ENCODE results near the gene POLK.
"Not testable (repeated sequence)": the region's sequence is repeated elsewhere in the genome, so short reads cannot be mapped to it uniquely, and the experiment has no call there.

POLK gene

GRCh38 chr5:75514323-75514722 is 2.6 kb downstream of the POLK start:
- peaks cover 2% of the 10 kb centered on the region for H3K9me3 ChIP-seq (ENCODE audit: low read length)
- H3K27me3 ChIP-seq (ENCODE audit: insufficient read depth, low read length), result no peaks in the 10 kb centered on the region
- H3K36me3 ChIP-seq (ENCODE audit: insufficient read depth, low read length), result no peaks in the 10 kb centered on the region
- no peak overlapping the region for H2AFZ ChIP-seq (ENCODE audit: low read depth, low read length)
- H3K4me3 ChIP-seq (ENCODE audit: low read length), result no peak overlapping the region
- peaks cover 11% of the 10 kb centered on the region for H3K4me1 ChIP-seq (ENCODE audit: insufficient read depth, low read length)

- H2AFZ ChIP-seq (ENCODE audit: low read depth, low read length), result no peak overlapping the region
- H3K4me1 ChIP-seq (ENCODE audit: insufficient read depth, low read length), result no peaks in the 10 kb centered on the region
- H3K36me3 ChIP-seq (ENCODE audit: insufficient read depth, low read length), result no peaks in the 10 kb centered on the region
- peaks cover 13% of the 10 kb centered on the region for H3K9me3 ChIP-seq (ENCODE audit: low read length)
- H3K4me3 ChIP-seq (ENCODE audit: low read length), result no peak overlapping the region
- no peaks in the 10 kb centered on the region for H3K27me3 ChIP-seq (ENCODE audit: insufficient read depth, low read length)
Observed at GRCh38 chr5:75519761-75520160, 8.1 kb downstream of the POLK start.

- H2AFZ ChIP-seq (ENCODE audit: low read depth, low read length), result no peak overlapping the region
- H3K36me3 ChIP-seq (ENCODE audit: insufficient read depth, low read length), result no peaks in the 10 kb centered on the region
- H3K9me3 ChIP-seq (ENCODE audit: low read length), result peaks cover 13% of the 10 kb centered on the region
- H3K4me3 ChIP-seq (ENCODE audit: low read length), result no peak overlapping the region
- H3K27me3 ChIP-seq (ENCODE audit: insufficient read depth, low read length), result no peaks in the 10 kb centered on the region
- H3K4me1 ChIP-seq (ENCODE audit: insufficient read depth, low read length), result no peaks in the 10 kb centered on the region
Observed at GRCh38 chr5:75521195-75521594, 9.5 kb downstream of the POLK start.

- Histone ChIP-seq H3K27me3 (ENCODE audit: insufficient read depth, low read length) (no peaks in the 10 kb centered on the region), H3K36me3 (ENCODE audit: insufficient read depth, low read length) (no peaks in the 10 kb centered on the region), H2AFZ (ENCODE audit: low read depth, low read length) (no peak overlapping the region), H3K4me1 (ENCODE audit: insufficient read depth, low read length) (no peaks in the 10 kb centered on the region), H3K4me3 (ENCODE audit: low read length) (no peak overlapping the region), H3K9me3 (ENCODE audit: low read length) (peaks cover 13% of the 10 kb centered on the region)
Observed at GRCh38 chr5:75522025-75522424, 10.3 kb downstream of the POLK start.

- H3K4me1 ChIP-seq (ENCODE audit: insufficient read depth, low read length), result no peaks in the 10 kb centered on the region
- no peak overlapping the region for H3K4me3 ChIP-seq (ENCODE audit: low read length)
- peaks cover 13% of the 10 kb centered on the region for H3K9me3 ChIP-seq (ENCODE audit: low read length)
- H3K27me3 ChIP-seq (ENCODE audit: insufficient read depth, low read length), result no peaks in the 10 kb centered on the region
- H2AFZ ChIP-seq (ENCODE audit: low read depth, low read length), result no peak overlapping the region
- no peaks in the 10 kb centered on the region for H3K36me3 ChIP-seq (ENCODE audit: insufficient read depth, low read length)
Observed at GRCh38 chr5:75522542-75522941, 10.9 kb downstream of the POLK start.

GRCh38 chr5:75523275-75523674 is 11.6 kb downstream of the POLK start:
- Histone ChIP-seq H3K9me3 (ENCODE audit: low read length) (peaks cover 13% of the 10 kb centered on the region), H3K27me3 (ENCODE audit: insufficient read depth, low read length) (no peaks in the 10 kb centered on the region), H2AFZ (ENCODE audit: low read depth, low read length) (no peak overlapping the region), H3K36me3 (ENCODE audit: insufficient read depth, low read length) (no peaks in the 10 kb centered on the region), H3K4me1 (ENCODE audit: insufficient read depth, low read length) (no peaks in the 10 kb centered on the region), H3K4me3 (ENCODE audit: low read length) (no peak overlapping the region)

- Histone ChIP-seq H3K4me3 (ENCODE audit: low read length) (no peak overlapping the region), H2AFZ (ENCODE audit: low read depth, low read length) (no peak overlapping the region), H3K27me3 (ENCODE audit: insufficient read depth, low read length) (no peaks in the 10 kb centered on the region), H3K9me3 (ENCODE audit: low read length) (peaks cover 10% of the 10 kb centered on the region), H3K4me1 (ENCODE audit: insufficient read depth, low read length) (no peaks in the 10 kb centered on the region), H3K36me3 (ENCODE audit: insufficient read depth, low read length) (no peaks in the 10 kb centered on the region)
Observed at GRCh38 chr5:75524071-75524470, 12.4 kb downstream of the POLK start.

GRCh38 chr5:75524591-75524990 is 12.9 kb downstream of the POLK start:
- H3K4me3 ChIP-seq (ENCODE audit: low read length), result no peak overlapping the region
- H3K27me3 ChIP-seq (ENCODE audit: insufficient read depth, low read length), result no peaks in the 10 kb centered on the region
- no peak overlapping the region for H2AFZ ChIP-seq (ENCODE audit: low read depth, low read length)
- peaks cover 10% of the 10 kb centered on the region for H3K9me3 ChIP-seq (ENCODE audit: low read length)
- H3K4me1 ChIP-seq (ENCODE audit: insufficient read depth, low read length), result no peaks in the 10 kb centered on the region
- no peaks in the 10 kb centered on the region for H3K36me3 ChIP-seq (ENCODE audit: insufficient read depth, low read length)

GRCh38 chr5:75525344-75525743 is 13.7 kb downstream of the POLK start:
- Histone ChIP-seq H3K4me1 (ENCODE audit: insufficient read depth, low read length) (no peaks in the 10 kb centered on the region), H3K4me3 (ENCODE audit: low read length) (no peak overlapping the region), H2AFZ (ENCODE audit: low read depth, low read length) (no peak overlapping the region), H3K36me3 (ENCODE audit: insufficient read depth, low read length) (no peaks in the 10 kb centered on the region), H3K9me3 (ENCODE audit: low read length) (peaks cover 8% of the 10 kb centered on the region), H3K27me3 (ENCODE audit: insufficient read depth, low read length) (no peaks in the 10 kb centered on the region)

- Histone ChIP-seq H3K36me3 (ENCODE audit: insufficient read depth, low read length) (no peaks in the 10 kb centered on the region), H3K27me3 (ENCODE audit: insufficient read depth, low read length) (no peaks in the 10 kb centered on the region), H2AFZ (ENCODE audit: low read depth, low read length) (no peak overlapping the region), H3K4me1 (ENCODE audit: insufficient read depth, low read length) (no peaks in the 10 kb centered on the region), H3K4me3 (ENCODE audit: low read length) (no peak overlapping the region), H3K9me3 (ENCODE audit: low read length) (peaks cover 4% of the 10 kb centered on the region)
Observed at GRCh38 chr5:75526070-75526469, 14.4 kb downstream of the POLK start.

GRCh38 chr5:75529185-75529584 is 17.5 kb downstream of the POLK start:
- Histone ChIP-seq H3K4me1 (ENCODE audit: insufficient read depth, low read length) (no peaks in the 10 kb centered on the region), H2AFZ (ENCODE audit: low read depth, low read length) (no peak overlapping the region)

GRCh38 chr5:75532190-75532589 is 20.5 kb downstream of the POLK start:
- Histone ChIP-seq H3K4me3 (ENCODE audit: low read length) (no peak overlapping the region), H3K27me3 (ENCODE audit: insufficient read depth, low read length) (no peaks in the 10 kb centered on the region), H3K9me3 (ENCODE audit: low read length) (peaks cover 15% of the 10 kb centered on the region), H3K4me1 (ENCODE audit: insufficient read depth, low read length) (no peaks in the 10 kb centered on the region), H2AFZ (ENCODE audit: low read depth, low read length) (no peak overlapping the region), H3K36me3 (ENCODE audit: insufficient read depth, low read length) (no peaks in the 10 kb centered on the region)

More at GRCh38 chr5:75529185-75529584, 17.5 kb downstream of the POLK start:
- Histone ChIP-seq H3K27me3 (ENCODE audit: insufficient read depth, low read length) (no peaks in the 10 kb centered on the region), H3K36me3 (ENCODE audit: insufficient read depth, low read length) (no peaks in the 10 kb centered on the region), H3K4me3 (ENCODE audit: low read length) (no peak overlapping the region), H3K9me3 (ENCODE audit: low read length) (peaks cover 7% of the 10 kb centered on the region)

- not testable (repeated sequence) for H3K27me3 ChIP-seq (ENCODE audit: insufficient read depth, low read length); H3K4me1 ChIP-seq (ENCODE audit: insufficient read depth, low read length); H2AFZ ChIP-seq (ENCODE audit: low read depth, low read length); H3K36me3 ChIP-seq (ENCODE audit: insufficient read depth, low read length); H3K4me3 ChIP-seq (ENCODE audit: low read length)
- H3K9me3 ChIP-seq (ENCODE audit: low read length), result peaks cover 15% of the 10 kb centered on the region
Observed at GRCh38 chr5:75533716-75534115, 22.0 kb downstream of the POLK start.

- Histone ChIP-seq H2AFZ (ENCODE audit: low read depth, low read length) (no peak overlapping the region), H3K4me1 (ENCODE audit: insufficient read depth, low read length) (no peaks in the 10 kb centered on the region), H3K36me3 (ENCODE audit: insufficient read depth, low read length) (peaks cover 2% of the 10 kb centered on the region), H3K27me3 (ENCODE audit: insufficient read depth, low read length) (no peaks in the 10 kb centered on the region), H3K9me3 (ENCODE audit: low read length) (peaks cover 15% of the 10 kb centered on the region), H3K4me3 (ENCODE audit: low read length) (no peak overlapping the region)
Observed at GRCh38 chr5:75534734-75535133, 23.0 kb downstream of the POLK start.
